SK-N-SH (cell line): Measurements from ENCODE around the gene CBFA2T2. TPM values are rescaled to one million over a fixed set of nuclear protein-coding genes. Genes with fewer than 3 reads are reported as not detected.

Experiments used
- CTCF ChIA-PET: fragments of 300-600, 350-600 bp; formaldehyde crosslinking; extraction: SDS; loops from one replicate; lab custom pipeline; 2021; lab: Yijun Ruan, JAX
- POLR2A ChIA-PET: fragments of 350-600 bp; sonication (Branson Sonifier 250); formaldehyde crosslinking; extraction: SDS; loops from one replicate; lab custom pipeline; 2020; ENCODE audit warnings: antibody characterized with exemption, inconsistent platforms; lab: Yijun Ruan, JAX
- DNase-seq: peaks from one replicate; pipeline ENCODE4 v3.0.0; 2012
- H2AFZ ChIP-seq: fragments of 200-600 bp; sonication (generic); 2 replicates; pipeline ENCODE4 v1.8.1; 2016; ENCODE audit warnings: antibody characterized with exemption, mild to moderate bottlenecking, low read depth
- H3F3A ChIP-seq: fragments of 200-600 bp; sonication (generic); replicated peaks from 2 replicates; pipeline ENCODE3; 2016; ENCODE audit warnings: antibody characterized with exemption, mild to moderate bottlenecking; ENCODE audit not compliant: insufficient read depth
- H3K27ac ChIP-seq, 2 experiments: fragments of 200-500 bp in 1 of 2; fragments of 200-600 bp in 1 of 2; sonication (Bioruptor generic) in 1 of 2; sonication (generic), shearing (Covaris generic) in 1 of 2; 2 replicates each; pipeline versions ENCODE4 v1.5.1 to v1.6.1; 2014 to 2016; ENCODE audit warnings: low read depth in 2 of 2, inconsistent platforms in 1 of 2, low read length in 1 of 2, mild to moderate bottlenecking in 1 of 2, mixed read lengths in 1 of 2
- H3K27me3 ChIP-seq: fragments of 200-600 bp; sonication (generic), shearing (Covaris generic); 2 replicates; pipeline ENCODE4 v1.6.1; 2016; ENCODE audit warnings: mixed run types; ENCODE audit not compliant: insufficient read depth
- H3K36me3 ChIP-seq, 2 experiments: fragments of 200-500 bp in 1 of 2; fragments of 200-600 bp in 1 of 2; sonication (Bioruptor generic) in 1 of 2; sonication (generic) in 1 of 2; replicated peaks in 1 of 2; 2 replicates each; pipeline versions ENCODE3 to v1.5.1; 2014 to 2016; ENCODE audit warnings: low read length in 1 of 2, mild to moderate bottlenecking in 1 of 2; ENCODE audit not compliant: insufficient read depth in 2 of 2, control insufficient read depth in 1 of 2
- H3K4me1 ChIP-seq, 2 experiments: fragments of 200-500 bp in 1 of 2; fragments of 200-600 bp in 1 of 2; sonication (Bioruptor generic) in 1 of 2; sonication (generic), shearing (Covaris generic) in 1 of 2; 2 replicates each; pipeline versions ENCODE4 v1.5.1 to v1.6.1; 2014 to 2016; ENCODE audit warnings: low read depth in 1 of 2, low read length in 1 of 2, mixed run types in 1 of 2; ENCODE audit not compliant: insufficient read depth in 2 of 2, control insufficient read depth in 1 of 2
- H3K4me2 ChIP-seq: fragments of 200-600 bp; sonication (generic), shearing (Covaris generic); 2 replicates; pipeline ENCODE4 v1.6.1; 2017; ENCODE audit warnings: mixed run types
- H3K4me3 ChIP-seq, 2 experiments: fragments of 200-500 bp in 1 of 2; fragments of 200-600 bp in 1 of 2; sonication (Bioruptor generic) in 1 of 2; sonication (generic), shearing (Covaris generic) in 1 of 2; 2 replicates each; pipeline versions ENCODE4 v1.5.1 to v1.8.1; 2014 to 2016; ENCODE audit warnings: low read depth in 2 of 2, inconsistent platforms in 1 of 2, low read length in 1 of 2, mild to moderate bottlenecking in 1 of 2, mixed read lengths in 1 of 2, moderate library complexity in 1 of 2
- H3K79me2 ChIP-seq: fragments of 200-600 bp; sonication (generic); 2 replicates; pipeline ENCODE4 v1.8.1; 2017; ENCODE audit warnings: mild to moderate bottlenecking; ENCODE audit not compliant: insufficient read depth
- H3K9ac ChIP-seq: fragments of 200-600 bp; sonication (generic); 2 replicates; pipeline ENCODE4 v1.6.1; 2017; ENCODE audit warnings: mixed run types
- H3K9me2 ChIP-seq: fragments of 200-600 bp; sonication (generic); 2 replicates; pipeline ENCODE4 v1.6.1; 2017; ENCODE audit warnings: mixed run types
- H3K9me3 ChIP-seq: fragments of 200-600 bp; sonication (generic); 2 replicates; pipeline ENCODE4 v1.6.1; 2017; ENCODE audit warnings: mixed run types, mild to moderate bottlenecking, moderate library complexity
- H4K20me1 ChIP-seq: fragments of 200-600 bp; sonication (generic); 2 replicates; pipeline ENCODE4 v1.6.1; 2017; ENCODE audit warnings: mild to moderate bottlenecking, mixed run types; ENCODE audit not compliant: insufficient read depth
- CHD2 ChIP-seq: fragments of 150-350 bp; IDR thresholded peaks from 2 replicates; pipeline ENCODE4 v1.6.1; 2018; ENCODE audit warnings: low read length; ENCODE audit not compliant: partially characterized antibody
- EP300 ChIP-seq, 2 experiments: IDR thresholded peaks; 2 replicates each; pipeline versions ENCODE4 v1.4.0 to v1.6.1; 2012; ENCODE audit warnings: borderline replicate concordance in 1 of 2, low read depth in 1 of 2, low read length in 1 of 2
- FOXM1 ChIP-seq: IDR thresholded peaks from 2 replicates; pipeline ENCODE4 v1.4.0; 2012; ENCODE audit warnings: low read depth, mild to moderate bottlenecking
- GABPA ChIP-seq: IDR thresholded peaks from 2 replicates; pipeline ENCODE4 v1.4.0; 2012; ENCODE audit warnings: low read depth, mild to moderate bottlenecking
- MEF2A ChIP-seq: IDR thresholded peaks from 2 replicates; pipeline ENCODE4 v1.4.0; 2012; ENCODE audit warnings: low read depth, borderline replicate concordance
- NFIC ChIP-seq: IDR thresholded peaks from 2 replicates; pipeline ENCODE4 v1.4.0; 2012; ENCODE audit warnings: borderline replicate concordance
- RCOR1 ChIP-seq: fragments of 150-350 bp; IDR thresholded peaks from 2 replicates; pipeline ENCODE4 v1.6.1; 2017; ENCODE audit warnings: antibody characterized with exemption, low read length
- SMC3 ChIP-seq: IDR thresholded peaks from 2 replicates; pipeline ENCODE4 v1.6.1; 2012; ENCODE audit warnings: low read depth, low read length, improper control_type of control experiment
- YY1 ChIP-seq: IDR thresholded peaks from 2 replicates; pipeline ENCODE4 v1.4.0; 2012; ENCODE audit warnings: low read depth, mild to moderate bottlenecking
- WGBS: methylation state at CpG from one replicate; pipeline ENCODE4 v1.1.6; 2017; ENCODE audit warnings: low lambda C conversion rate; 5-methylcytosine and 5-hydroxymethylcytosine counted together
- polyA plus RNA-seq, 3 experiments: library from polyadenylated mRNA; depleted of rRNA; stranded (reverse); fragments of >200 nt; gene quantifications; 2 replicates each; pipeline ENCODE4 v1.2.3, GENCODE V29; 2012
- TF ChIP-seq, protein P1 (sequence below): IDR thresholded peaks from 2 replicates; pipeline ENCODE4 v1.4.0; 2012; ENCODE audit warnings: low read depth, borderline replicate concordance
- TF ChIP-seq, protein P2 (sequence below): IDR thresholded peaks from 2 replicates; pipeline ENCODE4 v1.6.1; 2012; ENCODE audit warnings: mild to moderate bottlenecking, low read depth, low read length, moderate library complexity
- TF ChIP-seq, protein P3 (sequence below): fragments of 200-600 bp; sonication (generic); IDR thresholded peaks from 2 replicates; pipeline ENCODE4 v1.6.1; 2017; ENCODE audit warnings: antibody characterized with exemption, mild to moderate bottlenecking, moderate library complexity
- TF ChIP-seq, protein P4 (sequence below): IDR thresholded peaks from 2 replicates; pipeline ENCODE4 v1.4.0; 2012; ENCODE audit warnings: low read depth

CBFA2T2 gene
- polyA plus RNA-seq, 1 of the 3 experiments (the other 2 are of a cell fraction): 11.0 TPM

DNA sequence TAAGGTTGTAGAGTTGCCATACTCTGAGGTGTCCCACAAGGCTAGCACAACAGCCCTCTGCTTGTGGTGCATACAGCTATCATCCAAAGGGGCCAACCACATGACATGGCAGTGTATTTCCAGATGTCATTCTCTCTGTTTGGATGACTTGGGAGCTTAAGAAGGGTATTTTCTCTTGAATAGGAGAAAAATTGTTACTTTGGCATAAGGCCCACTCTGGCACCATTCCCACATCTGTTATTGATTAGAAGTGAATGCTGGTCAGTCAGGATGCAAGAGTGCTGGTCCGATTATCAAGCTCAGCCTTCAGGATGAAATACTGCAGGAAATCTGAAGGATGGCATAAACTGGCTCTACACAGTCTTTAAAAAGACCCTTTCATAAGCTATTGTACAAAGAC, 88.6 kb downstream of the CBFA2T2 start (continued):
- TF ChIP-seq, protein P1, sequence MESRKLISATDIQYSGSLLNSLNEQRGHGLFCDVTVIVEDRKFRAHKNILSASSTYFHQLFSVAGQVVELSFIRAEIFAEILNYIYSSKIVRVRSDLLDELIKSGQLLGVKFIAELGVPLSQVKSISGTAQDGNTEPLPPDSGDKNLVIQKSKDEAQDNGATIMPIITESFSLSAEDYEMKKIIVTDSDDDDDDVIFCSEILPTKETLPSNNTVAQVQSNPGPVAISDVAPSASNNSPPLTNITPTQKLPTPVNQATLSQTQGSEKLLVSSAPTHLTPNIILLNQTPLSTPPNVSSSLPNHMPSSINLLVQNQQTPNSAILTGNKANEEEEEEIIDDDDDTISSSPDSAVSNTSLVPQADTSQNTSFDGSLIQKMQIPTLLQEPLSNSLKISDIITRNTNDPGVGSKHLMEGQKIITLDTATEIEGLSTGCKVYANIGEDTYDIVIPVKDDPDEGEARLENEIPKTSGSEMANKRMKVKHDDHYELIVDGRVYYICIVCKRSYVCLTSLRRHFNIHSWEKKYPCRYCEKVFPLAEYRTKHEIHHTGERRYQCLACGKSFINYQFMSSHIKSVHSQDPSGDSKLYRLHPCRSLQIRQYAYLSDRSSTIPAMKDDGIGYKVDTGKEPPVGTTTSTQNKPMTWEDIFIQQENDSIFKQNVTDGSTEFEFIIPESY: no peak
- TF ChIP-seq CHD2 (peak; percentile 66), NFIC (peak; percentile 95; the same call in 1 of the 2 replicates), YY1 (no peak)
- TF ChIP-seq, protein P2, sequence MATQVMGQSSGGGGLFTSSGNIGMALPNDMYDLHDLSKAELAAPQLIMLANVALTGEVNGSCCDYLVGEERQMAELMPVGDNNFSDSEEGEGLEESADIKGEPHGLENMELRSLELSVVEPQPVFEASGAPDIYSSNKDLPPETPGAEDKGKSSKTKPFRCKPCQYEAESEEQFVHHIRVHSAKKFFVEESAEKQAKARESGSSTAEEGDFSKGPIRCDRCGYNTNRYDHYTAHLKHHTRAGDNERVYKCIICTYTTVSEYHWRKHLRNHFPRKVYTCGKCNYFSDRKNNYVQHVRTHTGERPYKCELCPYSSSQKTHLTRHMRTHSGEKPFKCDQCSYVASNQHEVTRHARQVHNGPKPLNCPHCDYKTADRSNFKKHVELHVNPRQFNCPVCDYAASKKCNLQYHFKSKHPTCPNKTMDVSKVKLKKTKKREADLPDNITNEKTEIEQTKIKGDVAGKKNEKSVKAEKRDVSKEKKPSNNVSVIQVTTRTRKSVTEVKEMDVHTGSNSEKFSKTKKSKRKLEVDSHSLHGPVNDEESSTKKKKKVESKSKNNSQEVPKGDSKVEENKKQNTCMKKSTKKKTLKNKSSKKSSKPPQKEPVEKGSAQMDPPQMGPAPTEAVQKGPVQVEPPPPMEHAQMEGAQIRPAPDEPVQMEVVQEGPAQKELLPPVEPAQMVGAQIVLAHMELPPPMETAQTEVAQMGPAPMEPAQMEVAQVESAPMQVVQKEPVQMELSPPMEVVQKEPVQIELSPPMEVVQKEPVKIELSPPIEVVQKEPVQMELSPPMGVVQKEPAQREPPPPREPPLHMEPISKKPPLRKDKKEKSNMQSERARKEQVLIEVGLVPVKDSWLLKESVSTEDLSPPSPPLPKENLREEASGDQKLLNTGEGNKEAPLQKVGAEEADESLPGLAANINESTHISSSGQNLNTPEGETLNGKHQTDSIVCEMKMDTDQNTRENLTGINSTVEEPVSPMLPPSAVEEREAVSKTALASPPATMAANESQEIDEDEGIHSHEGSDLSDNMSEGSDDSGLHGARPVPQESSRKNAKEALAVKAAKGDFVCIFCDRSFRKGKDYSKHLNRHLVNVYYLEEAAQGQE: no peak

DNA sequence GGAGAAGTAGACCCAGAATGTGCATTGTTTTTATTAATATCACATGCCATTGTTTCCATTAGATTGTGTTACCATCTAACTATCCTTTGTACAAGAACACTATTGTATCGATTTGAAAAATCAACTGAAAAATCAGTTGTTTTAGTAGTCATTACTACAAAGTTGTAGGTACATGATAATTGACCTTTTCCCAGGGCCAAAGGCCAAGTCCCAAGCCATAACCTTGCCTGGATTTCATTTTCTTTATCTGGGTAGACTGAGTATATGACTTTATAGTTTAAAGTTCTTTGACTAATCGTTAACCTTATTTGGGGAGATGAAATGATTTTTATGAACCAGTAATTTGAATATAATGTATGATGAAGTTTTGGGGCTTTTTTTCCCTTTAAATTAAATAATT, 93.2 kb downstream of the CBFA2T2 start:
- CTCF ChIA-PET: no interaction called here
- DNase-seq: no peak
- Histone ChIP-seq H3K4me2 (no peak overlapping the region), H2AFZ (no peak overlapping the region)
- 100% methylated on average over 2 of the region's 2 CpGs for WGBS
- TF ChIP-seq EP300 (IDR thresholded peaks at IDR 0.05; ENCODE audit: borderline replicate concordance in 1 of 2, low read depth in 1 of 2, low read length in 1 of 2) (no peak), SMC3 (no peak), CHD2 (no peak), FOXM1 (no peak), RCOR1 (no peak), YY1 (no peak), MEF2A (no peak), GABPA (no peak)
- TF ChIP-seq, protein P3, sequence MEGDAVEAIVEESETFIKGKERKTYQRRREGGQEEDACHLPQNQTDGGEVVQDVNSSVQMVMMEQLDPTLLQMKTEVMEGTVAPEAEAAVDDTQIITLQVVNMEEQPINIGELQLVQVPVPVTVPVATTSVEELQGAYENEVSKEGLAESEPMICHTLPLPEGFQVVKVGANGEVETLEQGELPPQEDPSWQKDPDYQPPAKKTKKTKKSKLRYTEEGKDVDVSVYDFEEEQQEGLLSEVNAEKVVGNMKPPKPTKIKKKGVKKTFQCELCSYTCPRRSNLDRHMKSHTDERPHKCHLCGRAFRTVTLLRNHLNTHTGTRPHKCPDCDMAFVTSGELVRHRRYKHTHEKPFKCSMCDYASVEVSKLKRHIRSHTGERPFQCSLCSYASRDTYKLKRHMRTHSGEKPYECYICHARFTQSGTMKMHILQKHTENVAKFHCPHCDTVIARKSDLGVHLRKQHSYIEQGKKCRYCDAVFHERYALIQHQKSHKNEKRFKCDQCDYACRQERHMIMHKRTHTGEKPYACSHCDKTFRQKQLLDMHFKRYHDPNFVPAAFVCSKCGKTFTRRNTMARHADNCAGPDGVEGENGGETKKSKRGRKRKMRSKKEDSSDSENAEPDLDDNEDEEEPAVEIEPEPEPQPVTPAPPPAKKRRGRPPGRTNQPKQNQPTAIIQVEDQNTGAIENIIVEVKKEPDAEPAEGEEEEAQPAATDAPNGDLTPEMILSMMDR: no peak
- TF ChIP-seq, protein P1: no peak
- TF ChIP-seq, protein P4, sequence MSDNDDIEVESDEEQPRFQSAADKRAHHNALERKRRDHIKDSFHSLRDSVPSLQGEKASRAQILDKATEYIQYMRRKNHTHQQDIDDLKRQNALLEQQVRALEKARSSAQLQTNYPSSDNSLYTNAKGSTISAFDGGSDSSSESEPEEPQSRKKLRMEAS: no peak
- TF ChIP-seq, protein P2: no peak
- TF ChIP-seq, all 33 proteins: peak for 0
- no peak overlapping the region for H3K4me3 ChIP-seq
- no peaks in the 10 kb centered on the region for H3K27me3 ChIP-seq
- no peak overlapping the region for H3K9ac ChIP-seq
- H4K20me1 ChIP-seq: peaks cover 4% of the 10 kb centered on the region; the same call in 1 of the 2 replicates
- no peaks in the 10 kb centered on the region for H3K36me3 ChIP-seq
- H3K4me1 ChIP-seq: peaks cover 10 to 28% of the 10 kb centered on the region in 2 experiments; a peak in 3 of 4 replicates
- peaks cover 17% of the 10 kb centered on the region for H3K79me2 ChIP-seq
- no peaks in the 10 kb centered on the region for H3K9me3 ChIP-seq
- no peak overlapping the region for H3K27ac ChIP-seq
- H3F3A ChIP-seq: peaks cover 4% of the 10 kb centered on the region
- no peaks in the 10 kb centered on the region for H3K9me2 ChIP-seq
- POLR2A ChIA-PET: no interaction called here
